CD4-positive, alpha-beta T cell treated with Interferon alpha-2 for 1 hour (primary cell): ENCODE data around the gene GADL1.

Source experiments
- DNase-seq, 2 donors: peaks; one replicate each; pipeline ENCODE4 v3.0.0-alpha.2; 2020 to 2022

GADL1 gene

GRCh38 chr3:30873671-30874070 lies 20.8 kb downstream of the GADL1 start:
- DNase-seq, result no peak

- no peak for DNase-seq
These were observed 21.6 kb downstream of the GADL1 start for GRCh38 chr3:30872879-30873278.

- no peak for DNase-seq
These were observed 22.7 kb downstream of the GADL1 start for GRCh38 chr3:30871720-30872119.

GRCh38 chr3:30864836-30865235 lies 29.6 kb downstream of the GADL1 start:
- no peak for DNase-seq

GRCh38 chr3:30864132-30864531 lies 30.3 kb downstream of the GADL1 start:
- DNase-seq, result no peak

GRCh38 chr3:30862004-30862403 lies 32.5 kb downstream of the GADL1 start:
- no peak for DNase-seq

GRCh38 chr3:30858894-30859389 lies 35.5 kb downstream of the GADL1 start:
- no peak for DNase-seq

GRCh38 chr3:30855400-30856292 lies 38.8 kb downstream of the GADL1 start:
- no peak for DNase-seq

GRCh38 chr3:30852833-30853232 lies 41.6 kb downstream of the GADL1 start:
- no peak for DNase-seq

GRCh38 chr3:30848087-30848779 lies 46.2 kb downstream of the GADL1 start:
- DNase-seq, result no peak

GRCh38 chr3:30847592-30847991 lies 46.9 kb downstream of the GADL1 start:
- no peak for DNase-seq

- no peak for DNase-seq
These were observed 48.9 kb downstream of the GADL1 start for GRCh38 chr3:30845606-30846005.

GRCh38 chr3:30843877-30844276 lies 50.6 kb downstream of the GADL1 start:
- DNase-seq, result no peak

GRCh38 chr3:30836141-30836540 lies 58.3 kb downstream of the GADL1 start:
- no peak for DNase-seq

GRCh38 chr3:30835667-30836066 lies 58.8 kb downstream of the GADL1 start:
- no peak for DNase-seq

- no peak for DNase-seq
These were observed 61.4 kb downstream of the GADL1 start for GRCh38 chr3:30832961-30833575.

- no peak for DNase-seq
These were observed 67.4 kb downstream of the GADL1 start for GRCh38 chr3:30827080-30827479.

GRCh38 chr3:30826531-30826942 lies 67.9 kb downstream of the GADL1 start:
- DNase-seq, result no peak

- DNase-seq, result no peak
These were observed 75.2 kb downstream of the GADL1 start for GRCh38 chr3:30819067-30819798.

GRCh38 chr3:30813734-30814133 lies 80.7 kb downstream of the GADL1 start:
- DNase-seq, result no peak

GRCh38 chr3:30811151-30811795 lies 83.2 kb downstream of the GADL1 start:
- DNase-seq, result no peak

- DNase-seq, result peak; percentile 3 to 4
These were observed 83.8 kb downstream of the GADL1 start for GRCh38 chr3:30810625-30811024.
